HepG2 (cell line): ENCODE data around the gene COL18A1. TPM values are rescaled to one million over a fixed set of nuclear protein-coding genes. Genes with fewer than 3 reads are reported as not detected.
A peak's percentile ranks its signal among the peaks of the same experiment; 100 is the strongest.

Source experiments
- NR2F1 ChIP-seq, 2 experiments: fragments of 450-650 bp in 1 of 2; formaldehyde crosslinking in 1 of 2; IDR thresholded peaks; 2 replicates each; pipeline versions ENCODE4 v1.5.0 to v1.6.1; 2016 to 2020; ENCODE audit warnings: mild to moderate bottlenecking in 1 of 2, missing compliant biosample characterization in 1 of 2, missing genetic modification reagents in 1 of 2, moderate library complexity in 1 of 2
- PCBP1 ChIP-seq: fragments of 200-400 bp; formaldehyde crosslinking; IDR thresholded peaks from 2 replicates; pipeline ENCODE4 v1.6.1; 2017; ENCODE audit warnings: mild to moderate bottlenecking, low read depth, low read length, borderline replicate concordance
- PCBP2 ChIP-seq: fragments of 200-400 bp; formaldehyde crosslinking; optimal IDR thresholded peaks from 2 replicates; pipeline ENCODE3; 2018; ENCODE audit warnings: low read length, low read depth; ENCODE audit not compliant: poor library complexity, severe bottlenecking
- RAD51 ChIP-seq: fragments of 450-650 bp; IDR thresholded peaks from 2 replicates; pipeline ENCODE4 v1.6.1; 2016; ENCODE audit warnings: borderline replicate concordance
- ZNF512 ChIP-seq: sonication (generic); formaldehyde crosslinking; IDR thresholded peaks from 2 replicates; pipeline ENCODE4 v1.4.0; 2020; ENCODE audit warnings: mild to moderate bottlenecking, missing genetic modification reagents
- ZNF558 ChIP-seq: sonication (generic); formaldehyde crosslinking; IDR thresholded peaks from 2 replicates; pipeline ENCODE4 v1.9.0; 2022; ENCODE audit warnings: mild to moderate bottlenecking, missing genetic modification reagents, borderline replicate concordance
- ZNF598 ChIP-seq: sonication (generic); formaldehyde crosslinking; IDR thresholded peaks from 2 replicates; pipeline ENCODE4 v1.5.1; 2020; ENCODE audit warnings: mild to moderate bottlenecking, missing genetic modification reagents, borderline replicate concordance
- polyA plus RNA-seq, 8 experiments: library from polyadenylated mRNA; depleted of rRNA in 3 of 8; stranded (reverse) in 7 of 8; unstranded in 1 of 8; fragments of >200 nt; fragmentation: Illumina TruSeq in 4 of 8; extraction: Trizol in 4 of 8; gene quantifications; 2 replicates each; pipeline versions ENCODE4 v1.2.1 to v1.2.3, GENCODE V29; 2011 to 2016; ENCODE audit warnings: low read depth in 4 of 8, missing spikeins in 1 of 8, mixed read lengths in 1 of 8; ENCODE audit not compliant: insufficient read depth in 1 of 8
- total RNA-seq, 5 experiments: library from RNA; depleted of rRNA; stranded (reverse); fragments of >200 nt; fragmentation: Illumina TruSeq; extraction: Trizol; gene quantifications; 2 replicates each; pipeline ENCODE4 v1.2.3, GENCODE V29; 2016; ENCODE audit warnings: low read depth in 1 of 5
- TF ChIP-seq, protein P1 (sequence below), 2 experiments: fragments of 450-650 bp in 1 of 2; sonication (generic) in 1 of 2; formaldehyde crosslinking in 1 of 2; IDR thresholded peaks; 2 replicates each; pipeline versions ENCODE4 v1.6.1 to v1.8.0; 2016 to 2022; ENCODE audit warnings: antibody characterized with exemption in 1 of 2, mild to moderate bottlenecking in 1 of 2, missing genetic modification reagents in 1 of 2
- TF ChIP-seq, protein P2 (sequence below): sonication (generic); formaldehyde crosslinking; IDR thresholded peaks from 2 replicates; pipeline ENCODE4 v1.4.0; 2020; ENCODE audit warnings: missing genetic modification reagents

COL18A1 gene
- total and polyA plus RNA-seq, 2 of the 13 experiments (the other 11 are each of a cell fraction or from before 2014, with no cell fraction given) = 79.0 to 102 TPM

DNA sequence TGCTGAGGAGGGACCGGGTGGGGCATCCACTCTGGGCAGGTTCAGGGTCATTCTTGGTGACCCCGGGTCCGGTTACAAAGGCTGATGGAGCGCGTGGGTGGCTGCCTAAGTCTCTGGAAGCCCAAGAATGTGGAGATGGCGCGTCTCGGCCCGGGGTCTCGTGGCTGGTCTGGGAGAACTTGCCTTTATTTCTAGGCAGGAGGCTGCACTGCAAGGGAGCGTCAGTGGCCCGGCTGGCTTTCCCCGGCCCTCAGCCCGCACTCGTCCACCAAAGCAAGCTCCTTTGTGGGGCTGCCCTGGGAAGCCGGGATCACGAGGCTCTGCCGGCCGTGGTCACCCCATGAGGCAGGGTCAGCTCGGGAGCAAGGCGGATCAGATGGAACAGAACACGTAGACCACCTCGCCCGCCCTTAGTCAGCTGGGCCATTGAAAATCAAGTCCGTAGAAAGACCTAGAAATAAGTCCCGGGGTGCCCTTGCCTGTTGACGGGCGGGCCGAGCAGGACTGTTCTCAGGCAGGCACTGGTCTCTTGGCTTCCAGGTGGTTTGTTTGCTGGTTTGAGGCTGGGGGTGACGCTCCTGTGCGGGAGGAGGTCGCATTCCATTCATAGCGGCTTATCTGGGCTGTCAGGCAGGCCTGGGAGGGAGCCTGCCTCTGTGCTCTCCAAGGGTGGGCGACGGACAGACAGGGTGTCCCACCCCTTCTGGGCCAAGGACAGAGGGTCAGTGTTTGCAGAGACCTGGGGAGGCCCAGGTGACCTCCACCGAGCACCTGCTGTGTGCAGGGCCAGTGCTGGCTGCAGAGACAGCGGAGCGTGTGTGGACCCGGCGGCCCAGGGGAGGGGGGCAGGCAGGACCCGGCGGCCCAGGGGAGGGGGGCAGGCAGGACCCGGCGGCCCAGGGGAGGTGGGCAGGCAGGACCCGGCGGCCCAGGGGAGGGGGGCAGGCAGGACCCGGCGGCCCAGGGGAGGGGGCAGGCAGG lies 25.8 kb downstream of the COL18A1 start (continued):
- TF ChIP-seq, protein P1, sequence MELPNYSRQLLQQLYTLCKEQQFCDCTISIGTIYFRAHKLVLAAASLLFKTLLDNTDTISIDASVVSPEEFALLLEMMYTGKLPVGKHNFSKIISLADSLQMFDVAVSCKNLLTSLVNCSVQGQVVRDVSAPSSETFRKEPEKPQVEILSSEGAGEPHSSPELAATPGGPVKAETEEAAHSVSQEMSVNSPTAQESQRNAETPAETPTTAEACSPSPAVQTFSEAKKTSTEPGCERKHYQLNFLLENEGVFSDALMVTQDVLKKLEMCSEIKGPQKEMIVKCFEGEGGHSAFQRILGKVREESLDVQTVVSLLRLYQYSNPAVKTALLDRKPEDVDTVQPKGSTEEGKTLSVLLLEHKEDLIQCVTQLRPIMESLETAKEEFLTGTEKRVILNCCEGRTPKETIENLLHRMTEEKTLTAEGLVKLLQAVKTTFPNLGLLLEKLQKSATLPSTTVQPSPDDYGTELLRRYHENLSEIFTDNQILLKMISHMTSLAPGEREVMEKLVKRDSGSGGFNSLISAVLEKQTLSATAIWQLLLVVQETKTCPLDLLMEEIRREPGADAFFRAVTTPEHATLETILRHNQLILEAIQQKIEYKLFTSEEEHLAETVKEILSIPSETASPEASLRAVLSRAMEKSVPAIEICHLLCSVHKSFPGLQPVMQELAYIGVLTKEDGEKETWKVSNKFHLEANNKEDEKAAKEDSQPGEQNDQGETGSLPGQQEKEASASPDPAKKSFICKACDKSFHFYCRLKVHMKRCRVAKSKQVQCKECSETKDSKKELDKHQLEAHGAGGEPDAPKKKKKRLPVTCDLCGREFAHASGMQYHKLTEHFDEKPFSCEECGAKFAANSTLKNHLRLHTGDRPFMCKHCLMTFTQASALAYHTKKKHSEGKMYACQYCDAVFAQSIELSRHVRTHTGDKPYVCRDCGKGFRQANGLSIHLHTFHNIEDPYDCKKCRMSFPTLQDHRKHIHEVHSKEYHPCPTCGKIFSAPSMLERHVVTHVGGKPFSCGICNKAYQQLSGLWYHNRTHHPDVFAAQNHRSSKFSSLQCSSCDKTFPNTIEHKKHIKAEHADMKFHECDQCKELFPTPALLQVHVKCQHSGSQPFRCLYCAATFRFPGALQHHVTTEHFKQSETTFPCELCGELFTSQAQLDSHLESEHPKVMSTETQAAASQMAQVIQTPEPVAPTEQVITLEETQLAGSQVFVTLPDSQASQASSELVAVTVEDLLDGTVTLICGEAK (IDR thresholded peaks at IDR 0.05) = no peak
- TF ChIP-seq, protein P1 (CRISPR knock-in tag; IDR thresholded peaks at IDR 0.05) = no peak
- TF ChIP-seq ZNF558 (CRISPR knock-in tag) (no peak), RAD51 (no peak), ZNF512 (CRISPR knock-in tag) (no peak), ZNF598 (CRISPR knock-in tag) (peak; percentile 89; the same call in 1 of the 2 replicates), PCBP1 (no peak), NR2F1 (CRISPR knock-in tag; IDR thresholded peaks at IDR 0.05) (peak; percentile 62 to 95), PCBP2 (no peak)
- TF ChIP-seq, protein P2, sequence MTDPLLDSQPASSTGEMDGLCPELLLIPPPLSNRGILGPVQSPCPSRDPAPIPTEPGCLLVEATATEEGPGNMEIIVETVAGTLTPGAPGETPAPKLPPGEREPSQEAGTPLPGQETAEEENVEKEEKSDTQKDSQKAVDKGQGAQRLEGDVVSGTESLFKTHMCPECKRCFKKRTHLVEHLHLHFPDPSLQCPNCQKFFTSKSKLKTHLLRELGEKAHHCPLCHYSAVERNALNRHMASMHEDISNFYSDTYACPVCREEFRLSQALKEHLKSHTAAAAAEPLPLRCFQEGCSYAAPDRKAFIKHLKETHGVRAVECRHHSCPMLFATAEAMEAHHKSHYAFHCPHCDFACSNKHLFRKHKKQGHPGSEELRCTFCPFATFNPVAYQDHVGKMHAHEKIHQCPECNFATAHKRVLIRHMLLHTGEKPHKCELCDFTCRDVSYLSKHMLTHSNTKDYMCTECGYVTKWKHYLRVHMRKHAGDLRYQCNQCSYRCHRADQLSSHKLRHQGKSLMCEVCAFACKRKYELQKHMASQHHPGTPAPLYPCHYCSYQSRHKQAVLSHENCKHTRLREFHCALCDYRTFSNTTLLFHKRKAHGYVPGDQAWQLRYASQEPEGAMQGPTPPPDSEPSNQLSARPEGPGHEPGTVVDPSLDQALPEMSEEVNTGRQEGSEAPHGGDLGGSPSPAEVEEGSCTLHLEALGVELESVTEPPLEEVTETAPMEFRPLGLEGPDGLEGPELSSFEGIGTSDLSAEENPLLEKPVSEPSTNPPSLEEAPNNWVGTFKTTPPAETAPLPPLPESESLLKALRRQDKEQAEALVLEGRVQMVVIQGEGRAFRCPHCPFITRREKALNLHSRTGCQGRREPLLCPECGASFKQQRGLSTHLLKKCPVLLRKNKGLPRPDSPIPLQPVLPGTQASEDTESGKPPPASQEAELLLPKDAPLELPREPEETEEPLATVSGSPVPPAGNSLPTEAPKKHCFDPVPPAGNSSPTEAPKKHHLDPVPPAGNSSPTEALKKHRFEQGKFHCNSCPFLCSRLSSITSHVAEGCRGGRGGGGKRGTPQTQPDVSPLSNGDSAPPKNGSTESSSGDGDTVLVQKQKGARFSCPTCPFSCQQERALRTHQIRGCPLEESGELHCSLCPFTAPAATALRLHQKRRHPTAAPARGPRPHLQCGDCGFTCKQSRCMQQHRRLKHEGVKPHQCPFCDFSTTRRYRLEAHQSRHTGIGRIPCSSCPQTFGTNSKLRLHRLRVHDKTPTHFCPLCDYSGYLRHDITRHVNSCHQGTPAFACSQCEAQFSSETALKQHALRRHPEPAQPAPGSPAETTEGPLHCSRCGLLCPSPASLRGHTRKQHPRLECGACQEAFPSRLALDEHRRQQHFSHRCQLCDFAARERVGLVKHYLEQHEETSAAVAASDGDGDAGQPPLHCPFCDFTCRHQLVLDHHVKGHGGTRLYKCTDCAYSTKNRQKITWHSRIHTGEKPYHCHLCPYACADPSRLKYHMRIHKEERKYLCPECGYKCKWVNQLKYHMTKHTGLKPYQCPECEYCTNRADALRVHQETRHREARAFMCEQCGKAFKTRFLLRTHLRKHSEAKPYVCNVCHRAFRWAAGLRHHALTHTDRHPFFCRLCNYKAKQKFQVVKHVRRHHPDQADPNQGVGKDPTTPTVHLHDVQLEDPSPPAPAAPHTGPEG (CRISPR knock-in tag) = no peak
